ENCODE results near the gene PDE7B.

GRCh38 chr6:136067731-136068341 is 216.3 kb downstream of the PDE7B start:
- no peak for TF ChIP-seq CTCF (IDR thresholded peaks at IDR 0.05; ENCODE audit: low read depth, low read length, missing input control)
- TF ChIP-seq, protein P1, sequence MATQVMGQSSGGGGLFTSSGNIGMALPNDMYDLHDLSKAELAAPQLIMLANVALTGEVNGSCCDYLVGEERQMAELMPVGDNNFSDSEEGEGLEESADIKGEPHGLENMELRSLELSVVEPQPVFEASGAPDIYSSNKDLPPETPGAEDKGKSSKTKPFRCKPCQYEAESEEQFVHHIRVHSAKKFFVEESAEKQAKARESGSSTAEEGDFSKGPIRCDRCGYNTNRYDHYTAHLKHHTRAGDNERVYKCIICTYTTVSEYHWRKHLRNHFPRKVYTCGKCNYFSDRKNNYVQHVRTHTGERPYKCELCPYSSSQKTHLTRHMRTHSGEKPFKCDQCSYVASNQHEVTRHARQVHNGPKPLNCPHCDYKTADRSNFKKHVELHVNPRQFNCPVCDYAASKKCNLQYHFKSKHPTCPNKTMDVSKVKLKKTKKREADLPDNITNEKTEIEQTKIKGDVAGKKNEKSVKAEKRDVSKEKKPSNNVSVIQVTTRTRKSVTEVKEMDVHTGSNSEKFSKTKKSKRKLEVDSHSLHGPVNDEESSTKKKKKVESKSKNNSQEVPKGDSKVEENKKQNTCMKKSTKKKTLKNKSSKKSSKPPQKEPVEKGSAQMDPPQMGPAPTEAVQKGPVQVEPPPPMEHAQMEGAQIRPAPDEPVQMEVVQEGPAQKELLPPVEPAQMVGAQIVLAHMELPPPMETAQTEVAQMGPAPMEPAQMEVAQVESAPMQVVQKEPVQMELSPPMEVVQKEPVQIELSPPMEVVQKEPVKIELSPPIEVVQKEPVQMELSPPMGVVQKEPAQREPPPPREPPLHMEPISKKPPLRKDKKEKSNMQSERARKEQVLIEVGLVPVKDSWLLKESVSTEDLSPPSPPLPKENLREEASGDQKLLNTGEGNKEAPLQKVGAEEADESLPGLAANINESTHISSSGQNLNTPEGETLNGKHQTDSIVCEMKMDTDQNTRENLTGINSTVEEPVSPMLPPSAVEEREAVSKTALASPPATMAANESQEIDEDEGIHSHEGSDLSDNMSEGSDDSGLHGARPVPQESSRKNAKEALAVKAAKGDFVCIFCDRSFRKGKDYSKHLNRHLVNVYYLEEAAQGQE (IDR thresholded peaks at IDR 0.05), result no peak
- no peak for TF ChIP-seq YY1 (IDR thresholded peaks at IDR 0.05)
- TF ChIP-seq RAD21 (IDR thresholded peaks at IDR 0.05), result no peak
- no peak for TF ChIP-seq EGR1 (IDR thresholded peaks at IDR 0.05; ENCODE audit: low read depth in 2 of 2)
- peak in 1 of 2 donors; percentile 21 for TF ChIP-seq JUND (IDR thresholded peaks at IDR 0.05)
